NOMO-1 treated with dmso at 0.1 percent for 144 hours (cell line): ENCODE measurements around the gene UQCRHL.

Source experiments
- DNase-seq: peaks from one replicate; lab custom pipeline; 2025; ENCODE audit not compliant: unreplicated experiment; lab: John Stamatoyannopoulos, UW

UQCRHL gene

GRCh38 chr1:15758953-15759661, 48.3 kb downstream of the UQCRHL start:
- no peak for DNase-seq

GRCh38 chr1:15758343-15758931, 49.0 kb downstream of the UQCRHL start, which contains the start of gene FBLIM1:
Gene FBLIM1, plus strand, starts transcription at chr1:15758795. Its CDS starts 6,189 bp downstream, at chr1:15764984.
- DNase-seq: no peak

- no peak for DNase-seq
These were observed 49.7 kb downstream of the UQCRHL start for GRCh38 chr1:15757575-15758342.
